Calu3 (cell line): ENCODE results near the gene RIMBP2. TPM values are rescaled to one million over a fixed set of nuclear protein-coding genes. Genes with fewer than 3 reads are reported as not detected.

Experiments used
- BruUV-seq: library from RNA; stranded (reverse); fragments of 400-500 nt; replicated peaks from 2 replicates; lab custom pipeline; 2021; lab: Mats Ljungman, UMichigan
- CTCF ChIA-PET: fragments of 300-600 bp; sonication (Branson Sonifier 250); formaldehyde crosslinking; loops from one replicate; lab custom pipeline; 2022; ENCODE audit warnings: antibody characterized with exemption; lab: Charles Lee
- DNase-seq: peaks from one replicate; pipeline ENCODE4 v3.0.0; 2022
- H3K27ac Mint-ChIP-seq: one replicate; pipeline ENCODE4 v1.8.0; 2022; ENCODE audit warnings: mixed read lengths; ENCODE audit not compliant: unreplicated experiment
- H3K27me3 Mint-ChIP-seq: one replicate; pipeline ENCODE4 v1.8.0; 2022; ENCODE audit warnings: mixed read lengths; ENCODE audit not compliant: unreplicated experiment
- H3K36me3 Mint-ChIP-seq: one replicate; pipeline ENCODE4 v1.8.0; 2022; ENCODE audit warnings: mild to moderate bottlenecking, moderate library complexity, mixed read lengths; ENCODE audit not compliant: insufficient read depth, unreplicated experiment
- H3K4me1 Mint-ChIP-seq: one replicate; pipeline ENCODE4 v1.8.0; 2022; ENCODE audit warnings: mild to moderate bottlenecking, low read depth, mixed read lengths; ENCODE audit not compliant: unreplicated experiment
- H3K4me3 Mint-ChIP-seq: one replicate; pipeline ENCODE4 v1.8.0; 2022; ENCODE audit warnings: mild to moderate bottlenecking, low read depth, moderate library complexity, mixed read lengths; ENCODE audit not compliant: unreplicated experiment
- H3K9me3 Mint-ChIP-seq: one replicate; pipeline ENCODE4 v1.8.0; 2022; ENCODE audit warnings: low read depth, mixed read lengths; ENCODE audit not compliant: unreplicated experiment
- CTCF ChIP-seq: fragments of 200-600 bp; IDR thresholded peaks from one replicate; pipeline ENCODE4 v1.8.0; 2022; ENCODE audit warnings: antibody characterized with exemption; ENCODE audit not compliant: unreplicated experiment
- intact Hi-C: fragments of 100-400 bp; cut with micrococcal nuclease; formaldehyde crosslinking; loops from one replicate; pipeline ENCODE4 v1.10.0; 2022; ENCODE audit not compliant: unreplicated experiment
- total RNA-seq: library from RNA; stranded (reverse); gene quantifications from 2 replicates; pipeline ENCODE4 v1.2.3, GENCODE V29; 2022

Gene RIMBP2
- total RNA-seq, 1 experiment from 2014 or later, result 6.1 TPM

GRCh38 chr12:130714091-130714590 is 2.0 kb downstream of the RIMBP2 start:
- DNase-seq, result no peak
- intact Hi-C loops, result no loop called here
- no peak overlapping the region for H3K4me3 Mint-ChIP-seq
- H3K4me1 Mint-ChIP-seq, result no peaks in the 10 kb centered on the region
- no TSS peak for BruUV-seq
- H3K27me3 Mint-ChIP-seq, result peaks cover 75% of the 10 kb centered on the region
- H3K36me3 Mint-ChIP-seq, result no peaks in the 10 kb centered on the region
- CTCF ChIA-PET, result no interaction called here
- no peak overlapping the region for H3K27ac Mint-ChIP-seq
- no peaks in the 10 kb centered on the region for H3K9me3 Mint-ChIP-seq
- no peak for TF ChIP-seq CTCF

DNA sequence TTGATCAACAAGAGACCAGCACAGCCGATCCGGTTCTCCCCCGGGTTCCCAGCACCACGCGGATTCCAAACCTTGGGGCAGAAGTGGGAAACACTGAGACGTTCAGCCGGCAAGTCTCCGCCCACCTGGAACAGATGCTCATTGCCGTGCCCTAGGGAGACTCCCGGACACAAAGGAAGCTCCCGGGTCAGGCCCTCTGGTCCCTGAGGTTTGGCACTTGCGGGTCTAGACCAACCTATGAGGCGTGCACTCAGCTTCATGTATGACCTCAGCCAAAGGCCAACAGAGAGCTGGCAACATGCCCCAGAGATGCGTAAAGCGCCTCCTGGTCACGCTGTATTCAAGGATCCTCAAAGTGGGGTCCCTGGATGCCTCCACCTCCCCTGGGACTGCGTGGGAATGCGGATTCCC is 2.5 kb downstream of the RIMBP2 start:
- Mint-ChIP-seq H3K4me3 (no peak overlapping the region), H3K36me3 (no peaks in the 10 kb centered on the region), H3K27me3 (peaks cover 75% of the 10 kb centered on the region), H3K27ac (no peak overlapping the region), H3K4me1 (no peaks in the 10 kb centered on the region), H3K9me3 (no peaks in the 10 kb centered on the region)
- TF ChIP-seq CTCF, result no peak
- intact Hi-C loops, result no loop called here
- CTCF ChIA-PET, result interaction anchor here (0.6 kb wide), 1 partner anchor 90 kb away, joined by 3 read pairs; no protein-coding TSS in a partner anchor
- DNase-seq, result no peak
- no TSS peak for BruUV-seq

DNA sequence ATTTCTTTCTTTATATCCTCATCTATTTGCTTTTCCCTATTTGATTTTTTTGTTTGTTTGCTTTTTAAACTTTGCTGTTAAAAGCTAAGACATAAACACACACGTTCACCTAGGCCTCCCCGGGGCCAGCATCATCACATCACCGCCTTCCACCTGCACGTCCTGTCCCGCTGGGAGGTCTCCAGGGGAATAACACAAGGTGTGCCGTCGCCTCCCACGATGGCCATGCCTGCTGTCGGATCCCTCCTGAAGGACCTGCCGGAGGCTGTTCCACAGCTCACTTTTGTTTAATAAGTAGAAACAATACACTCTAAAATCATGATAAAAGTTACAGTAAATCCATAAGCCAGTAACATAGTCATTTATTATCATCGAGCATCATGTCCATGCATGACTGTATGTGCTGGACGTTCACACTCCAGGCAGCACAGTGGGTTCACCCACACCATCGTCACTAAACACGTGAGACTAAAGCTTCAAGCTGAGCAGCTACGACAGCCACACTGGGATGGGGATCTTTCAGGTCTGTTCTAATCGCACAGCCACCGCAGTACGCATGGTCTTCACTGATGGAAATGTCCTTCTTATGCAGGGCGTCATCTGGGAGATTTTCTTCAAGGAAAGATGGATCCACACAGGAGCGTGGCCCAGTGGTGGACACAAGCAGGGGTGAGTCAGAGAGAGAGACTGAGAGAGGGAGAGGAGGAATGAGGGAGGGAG is 3.6 kb downstream of the RIMBP2 start:
- no peak overlapping the region for H3K4me3 Mint-ChIP-seq
- peaks cover 66% of the 10 kb centered on the region for H3K27me3 Mint-ChIP-seq

DNA sequence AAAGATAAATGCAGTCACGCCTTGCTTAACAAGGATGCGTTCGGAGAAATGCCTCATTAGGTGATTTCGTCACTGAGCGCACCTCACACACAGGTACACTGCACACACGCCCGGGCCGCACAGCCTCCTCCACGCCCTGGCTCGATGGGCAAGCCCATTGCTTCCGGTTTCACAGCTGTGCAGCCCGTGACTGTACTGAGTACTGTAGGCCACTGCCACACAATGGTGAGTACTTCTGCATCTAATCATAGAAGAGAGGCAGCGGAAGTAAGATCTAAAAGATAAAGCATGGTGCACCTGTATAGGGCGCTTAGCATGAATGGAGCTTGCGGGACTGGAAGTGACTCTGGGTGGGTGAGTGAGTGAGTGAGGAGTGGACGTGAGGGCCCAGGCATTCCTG is 4.3 kb downstream of the RIMBP2 start:
- no peak for TF ChIP-seq CTCF
- H3K36me3 Mint-ChIP-seq, result no peaks in the 10 kb centered on the region
- no peak overlapping the region for H3K4me3 Mint-ChIP-seq
- no peak overlapping the region for H3K27ac Mint-ChIP-seq
- no peak for DNase-seq
- H3K4me1 Mint-ChIP-seq, result no peaks in the 10 kb centered on the region
- intact Hi-C loops, result no loop called here
- CTCF ChIA-PET, result no interaction called here
- peaks cover 59% of the 10 kb centered on the region for H3K27me3 Mint-ChIP-seq
- no TSS peak for BruUV-seq
- H3K9me3 Mint-ChIP-seq, result peaks cover 6% of the 10 kb centered on the region

More for the DNA sequence above, 3.6 kb downstream of the RIMBP2 start:
- no peak for TF ChIP-seq CTCF
- no peak overlapping the region for H3K27ac Mint-ChIP-seq
- DNase-seq, result no peak
- no peaks in the 10 kb centered on the region for H3K4me1 Mint-ChIP-seq
- no peaks in the 10 kb centered on the region for H3K36me3 Mint-ChIP-seq
- intact Hi-C loops, result no loop called here
- H3K9me3 Mint-ChIP-seq, result peaks cover 2% of the 10 kb centered on the region
- CTCF ChIA-PET, result no interaction called here
- BruUV-seq, result no TSS peak
